Esophagus muscularis mucosa (tissue), 4 donors: Measurements from ENCODE around the gene D2HGDH.

Experiments
- CTCF ChIP-seq, 3 experiments: fragments of 200-600 bp in 2 of 3; fragments of 450-650 bp in 1 of 3; sonication (generic) in 2 of 3; IDR thresholded peaks; one replicate each; pipeline ENCODE4 v1.5.1; 2017 to 2019; ENCODE audit warnings: antibody characterized with exemption in 3 of 3, mild to moderate bottlenecking in 2 of 3, moderate library complexity in 1 of 3
- EP300 ChIP-seq: sonication (generic); formaldehyde crosslinking; IDR thresholded peaks from one replicate; pipeline ENCODE4 v1.6.1; 2017; ENCODE audit warnings: antibody characterized with exemption
- POLR2A ChIP-seq: fragments of 450-650 bp; IDR thresholded peaks from one replicate; pipeline ENCODE4 v1.6.1; 2017; ENCODE audit warnings: antibody characterized with exemption, moderate library complexity, mild to moderate bottlenecking, low read depth
- POLR2AphosphoS5 ChIP-seq, 2 donors: sonication (generic); formaldehyde crosslinking; IDR thresholded peaks; one replicate each; pipeline ENCODE4 v1.6.1; 2017; ENCODE audit warnings: antibody characterized with exemption in 2 of 2

GRCh38 chr2:241812730-241813643, 78.6 kb downstream of the D2HGDH start:
- TF ChIP-seq CTCF (IDR thresholded peaks at IDR 0.05), result no peak
- no peak for TF ChIP-seq POLR2AphosphoS5 (IDR thresholded peaks at IDR 0.05)
- no peak for TF ChIP-seq POLR2A
- TF ChIP-seq EP300, result no peak
